ENCODE results near the gene MAGI2.

The MAGI2 gene

GRCh38 chr7:78413568-78413967 is 1039.9 kb downstream of the MAGI2 start:
- TF ChIP-seq, protein P1, sequence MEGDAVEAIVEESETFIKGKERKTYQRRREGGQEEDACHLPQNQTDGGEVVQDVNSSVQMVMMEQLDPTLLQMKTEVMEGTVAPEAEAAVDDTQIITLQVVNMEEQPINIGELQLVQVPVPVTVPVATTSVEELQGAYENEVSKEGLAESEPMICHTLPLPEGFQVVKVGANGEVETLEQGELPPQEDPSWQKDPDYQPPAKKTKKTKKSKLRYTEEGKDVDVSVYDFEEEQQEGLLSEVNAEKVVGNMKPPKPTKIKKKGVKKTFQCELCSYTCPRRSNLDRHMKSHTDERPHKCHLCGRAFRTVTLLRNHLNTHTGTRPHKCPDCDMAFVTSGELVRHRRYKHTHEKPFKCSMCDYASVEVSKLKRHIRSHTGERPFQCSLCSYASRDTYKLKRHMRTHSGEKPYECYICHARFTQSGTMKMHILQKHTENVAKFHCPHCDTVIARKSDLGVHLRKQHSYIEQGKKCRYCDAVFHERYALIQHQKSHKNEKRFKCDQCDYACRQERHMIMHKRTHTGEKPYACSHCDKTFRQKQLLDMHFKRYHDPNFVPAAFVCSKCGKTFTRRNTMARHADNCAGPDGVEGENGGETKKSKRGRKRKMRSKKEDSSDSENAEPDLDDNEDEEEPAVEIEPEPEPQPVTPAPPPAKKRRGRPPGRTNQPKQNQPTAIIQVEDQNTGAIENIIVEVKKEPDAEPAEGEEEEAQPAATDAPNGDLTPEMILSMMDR (IDR thresholded peaks at IDR 0.05; ENCODE audit: low read depth, low read length), result no peak
- no peak for DNase-seq (ENCODE audit: extremely low read depth, low read depth)

GRCh38 chr7:78412216-78412858 is 1041.1 kb downstream of the MAGI2 start:
- DNase-seq (ENCODE audit: extremely low read depth, low read depth), result no peak
- TF ChIP-seq, protein P1 (IDR thresholded peaks at IDR 0.05; ENCODE audit: low read depth, low read length), result no peak

- TF ChIP-seq, protein P1 (IDR thresholded peaks at IDR 0.05; ENCODE audit: low read depth, low read length), result no peak
- no peak for DNase-seq (ENCODE audit: extremely low read depth, low read depth)
Measured at GRCh38 chr7:78407031-78407430, 1046.4 kb downstream of the MAGI2 start.

- DNase-seq (ENCODE audit: extremely low read depth, low read depth), result no peak
- TF ChIP-seq, protein P1 (IDR thresholded peaks at IDR 0.05; ENCODE audit: low read depth, low read length), result no peak
Measured at GRCh38 chr7:78406531-78406930, 1046.9 kb downstream of the MAGI2 start.

GRCh38 chr7:78402096-78402495 is 1051.4 kb downstream of the MAGI2 start:
- TF ChIP-seq, protein P1 (IDR thresholded peaks at IDR 0.05; ENCODE audit: low read depth, low read length), result no peak
- no peak for DNase-seq (ENCODE audit: extremely low read depth, low read depth)

DNA sequence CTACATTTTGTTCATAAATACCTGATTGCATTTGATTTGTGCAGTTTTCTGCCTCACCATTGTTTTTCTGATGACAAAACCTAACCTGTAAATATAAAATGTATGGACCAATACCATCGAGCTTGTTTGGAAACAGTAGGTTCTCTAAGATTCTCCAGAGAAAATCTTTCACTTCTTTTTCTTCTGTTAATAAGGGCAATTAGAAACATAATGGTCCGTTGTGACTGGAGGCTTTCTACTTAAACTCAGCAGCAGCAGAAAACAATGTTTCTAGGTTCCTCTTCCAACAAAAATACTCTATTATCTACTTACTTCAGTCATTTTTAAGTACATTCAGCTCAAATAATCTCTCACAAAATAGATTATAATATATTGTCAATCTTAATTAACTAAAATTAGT is 1053.4 kb downstream of the MAGI2 start:
- TF ChIP-seq, protein P1 (IDR thresholded peaks at IDR 0.05; ENCODE audit: low read depth, low read length), result no peak
- no peak for DNase-seq (ENCODE audit: extremely low read depth, low read depth)

GRCh38 chr7:78399033-78399769 is 1054.3 kb downstream of the MAGI2 start:
- TF ChIP-seq, protein P1 (IDR thresholded peaks at IDR 0.05; ENCODE audit: low read depth, low read length), result no peak
- no peak for DNase-seq (ENCODE audit: extremely low read depth, low read depth)

Measured in AG09319 (cell line).